ENCODE results near the gene KRT27. TPM values are rescaled to one million over a fixed set of nuclear protein-coding genes. Genes with fewer than 3 reads are reported as not detected.
"Not testable (repeated sequence)": the region's sequence is repeated elsewhere in the genome, so short reads cannot be mapped to it uniquely, and the experiment has no call there.

Gene KRT27
- total RNA-seq, 1 donor from 2014 or later = not detected

- DNase-seq (no peak), ATAC-seq (peak; percentile 70)
- intact Hi-C loops (cut with micrococcal nuclease) = no loop called here
Observed at GRCh38 chr17:40775945-40776344, 6.4 kb downstream of the KRT27 start.

GRCh38 chr17:40772101-40772500 is 10.2 kb downstream of the KRT27 start, which contains the start of gene KRT26:
TSS of gene KRT26 (minus strand) at chr17:40772201. CDS start at chr17:40772113, 88 bp downstream.
- no peak for ATAC-seq
- intact Hi-C loops (cut with micrococcal nuclease) = no loop called here
- no peak for DNase-seq

GRCh38 chr17:40765657-40766056 is 16.7 kb downstream of the KRT27 start:
- intact Hi-C loops (cut with micrococcal nuclease) = no loop called here
- DNase-seq (no peak), ATAC-seq (no peak)

- intact Hi-C loops (cut with micrococcal nuclease) = no loop called here
- ATAC-seq (no peak), DNase-seq (no peak)
Observed at GRCh38 chr17:40763752-40764151, 18.6 kb downstream of the KRT27 start.

GRCh38 chr17:40760105-40761016 is 22.0 kb downstream of the KRT27 start:
- intact Hi-C loops (cut with micrococcal nuclease) = no loop called here
- DNase-seq (no peak), ATAC-seq (no peak)

GRCh38 chr17:40755231-40755630 is 27.1 kb downstream of the KRT27 start, which contains the start of gene KRT25:
TSS of gene KRT25 (minus strand) at chr17:40755331. CDS start at chr17:40755271, 60 bp downstream.
- ATAC-seq (no peak), DNase-seq (no peak)
- intact Hi-C loops (cut with micrococcal nuclease) = no loop called here

- ATAC-seq (no peak), DNase-seq (no peak)
- intact Hi-C loops (cut with micrococcal nuclease) = no loop called here
Observed at GRCh38 chr17:40753804-40754203, 28.5 kb downstream of the KRT27 start.

- no peak for ATAC-seq
- no peak for DNase-seq
- intact Hi-C loops (cut with micrococcal nuclease) = no loop called here
Observed at GRCh38 chr17:40751065-40751464, 31.3 kb downstream of the KRT27 start.

- ATAC-seq = no peak
- no peak for DNase-seq
- intact Hi-C loops (cut with micrococcal nuclease) = no loop called here
Observed at GRCh38 chr17:40750391-40750790, 32.0 kb downstream of the KRT27 start.

- ATAC-seq; intact Hi-C loops (cut with micrococcal nuclease); DNase-seq: not testable (repeated sequence)
Observed at GRCh38 chr17:40748666-40749065, 33.7 kb downstream of the KRT27 start.

- intact Hi-C loops (cut with micrococcal nuclease) = no loop called here
- ATAC-seq (no peak), DNase-seq (no peak)
Observed at GRCh38 chr17:40738553-40738952, 43.8 kb downstream of the KRT27 start.

- DNase-seq (no peak), ATAC-seq (no peak)
- intact Hi-C loops (cut with micrococcal nuclease) = no loop called here
Observed at GRCh38 chr17:40735016-40735415, 47.3 kb downstream of the KRT27 start.

- ATAC-seq = no peak
- DNase-seq = no peak
- intact Hi-C loops (cut with micrococcal nuclease) = no loop called here
Observed at GRCh38 chr17:40734018-40734417, 48.3 kb downstream of the KRT27 start.

GRCh38 chr17:40730970-40731369 is 51.4 kb downstream of the KRT27 start:
- ATAC-seq (no peak), DNase-seq (no peak)
- intact Hi-C loops (cut with micrococcal nuclease) = no loop called here

GRCh38 chr17:40727447-40728231 is 54.7 kb downstream of the KRT27 start:
- DNase-seq = no peak
- ATAC-seq = no peak
- intact Hi-C loops (cut with micrococcal nuclease) = no loop called here

GRCh38 chr17:40726919-40727318 is 55.4 kb downstream of the KRT27 start:
- intact Hi-C loops (cut with micrococcal nuclease) = no loop called here
- ATAC-seq = no peak

More at GRCh38 chr17:40726919-40727318, 55.4 kb downstream of the KRT27 start:
- DNase-seq = no peak
